T47D (cell line): ENCODE data around the gene PRKCZ.
"Not testable (repeated sequence)": the region's sequence is repeated elsewhere in the genome, so short reads cannot be mapped to it uniquely, and the experiment has no call there.

Source experiments
- DNase-seq, 2 experiments: peaks; one replicate each; pipeline versions ENCODE4 v3.0.0 to v3.0.0-alpha.2; 2011 to 2012; ENCODE audit warnings: low read depth in 1 of 2, low spot score in 1 of 2
- JUND ChIP-seq: IDR thresholded peaks from 2 replicates; pipeline ENCODE4 v1.6.1; 2012; ENCODE audit warnings: low read depth
- in situ Hi-C: cut with HindIII; loops from 2 replicates; pipeline ENCODE4 v1.10.0; 2016; ENCODE audit warnings: low sequenced_read_pairs, low pct_unique_long_range_greater_than_20kb

PRKCZ gene

DNA sequence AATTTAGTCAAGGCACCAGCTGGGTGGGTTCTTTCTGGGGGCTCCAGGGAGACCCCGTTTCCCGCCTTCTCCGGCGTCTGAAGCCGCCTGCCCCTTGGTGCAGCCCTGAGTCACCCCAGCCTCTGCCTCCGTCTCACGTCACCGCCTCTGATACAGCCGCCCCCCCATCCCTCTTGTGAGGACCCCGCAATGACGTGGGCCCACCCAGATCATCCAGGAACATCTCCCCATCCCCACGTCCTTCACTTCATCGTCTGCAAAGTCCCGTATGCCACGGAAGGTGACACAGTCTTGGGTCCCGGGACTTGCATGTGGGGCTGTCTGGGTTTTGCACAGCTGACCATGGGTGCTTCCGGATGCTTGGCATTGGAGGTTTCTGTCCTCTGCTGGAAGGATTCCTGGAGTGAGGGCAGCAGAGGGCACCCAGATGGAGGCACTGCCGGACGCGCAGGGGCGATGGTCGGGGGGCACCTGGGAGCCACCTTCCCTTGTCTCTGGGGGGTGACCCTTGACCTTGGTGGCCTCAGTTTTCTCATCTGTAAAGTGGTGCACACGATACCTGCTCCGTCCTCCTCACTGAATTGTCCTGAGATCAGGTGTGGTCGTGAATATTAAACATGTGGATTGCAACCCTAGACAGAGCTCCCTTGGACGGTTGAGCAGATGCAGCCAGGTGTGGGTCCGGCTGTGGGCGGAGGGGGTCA is 58.8 kb downstream of the PRKCZ start:
- in situ Hi-C loops, result no loop called here
- no peak for DNase-seq
- no peak for TF ChIP-seq JUND

DNA sequence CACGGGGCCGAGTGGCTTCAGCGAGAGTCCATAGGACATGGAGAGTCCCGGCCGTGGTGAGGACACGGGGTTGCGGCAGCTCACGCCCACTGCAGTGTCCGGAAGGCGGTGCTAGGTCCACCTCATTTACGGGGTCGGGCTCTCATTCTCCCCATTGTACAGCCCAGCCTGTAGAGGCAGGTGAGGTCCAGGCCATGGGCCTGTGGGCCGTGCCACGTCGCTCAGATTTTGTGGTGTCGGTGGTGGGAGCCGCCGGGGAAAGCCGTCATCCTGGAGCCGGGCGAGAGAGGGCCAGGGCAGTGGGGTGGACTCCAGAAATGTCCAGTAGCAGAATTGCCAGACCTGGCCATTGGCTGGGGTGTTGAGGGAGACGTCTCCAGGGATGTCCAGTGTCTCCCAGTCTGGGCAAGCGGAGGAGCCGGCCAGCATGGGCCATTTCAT is 59.4 kb downstream of the PRKCZ start:
- no peak for TF ChIP-seq JUND
- in situ Hi-C loops, result no loop called here
- no peak for DNase-seq

DNA sequence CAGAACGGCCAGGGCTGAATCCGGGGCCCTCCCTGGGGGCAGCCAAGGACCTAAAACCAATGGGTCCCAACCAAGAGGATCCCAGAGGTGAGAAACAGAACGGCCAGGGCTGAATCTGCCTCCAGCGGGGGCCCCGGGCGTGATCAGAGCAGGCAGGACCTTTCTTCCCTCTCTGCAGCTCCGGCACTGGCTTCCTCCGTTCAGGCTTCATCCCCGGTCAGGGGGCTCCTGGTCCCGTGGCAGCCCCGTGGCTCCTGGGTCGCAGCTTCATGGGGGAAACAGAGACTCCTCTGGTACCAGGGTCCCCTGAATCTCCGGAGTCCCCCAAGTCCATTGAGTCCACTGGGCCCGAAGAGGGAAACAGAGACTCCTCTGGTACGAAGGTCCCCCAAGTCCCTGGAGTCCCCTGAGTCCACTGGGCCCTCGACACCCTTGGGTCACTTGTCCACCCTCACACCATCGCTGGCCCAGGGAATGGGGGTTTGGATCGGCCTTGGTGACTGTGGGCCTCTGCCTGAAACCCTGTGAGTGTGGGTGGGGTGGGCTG is 60.1 kb downstream of the PRKCZ start:
- no peak for TF ChIP-seq JUND
- in situ Hi-C loops, result no loop called here
- no peak for DNase-seq

DNA sequence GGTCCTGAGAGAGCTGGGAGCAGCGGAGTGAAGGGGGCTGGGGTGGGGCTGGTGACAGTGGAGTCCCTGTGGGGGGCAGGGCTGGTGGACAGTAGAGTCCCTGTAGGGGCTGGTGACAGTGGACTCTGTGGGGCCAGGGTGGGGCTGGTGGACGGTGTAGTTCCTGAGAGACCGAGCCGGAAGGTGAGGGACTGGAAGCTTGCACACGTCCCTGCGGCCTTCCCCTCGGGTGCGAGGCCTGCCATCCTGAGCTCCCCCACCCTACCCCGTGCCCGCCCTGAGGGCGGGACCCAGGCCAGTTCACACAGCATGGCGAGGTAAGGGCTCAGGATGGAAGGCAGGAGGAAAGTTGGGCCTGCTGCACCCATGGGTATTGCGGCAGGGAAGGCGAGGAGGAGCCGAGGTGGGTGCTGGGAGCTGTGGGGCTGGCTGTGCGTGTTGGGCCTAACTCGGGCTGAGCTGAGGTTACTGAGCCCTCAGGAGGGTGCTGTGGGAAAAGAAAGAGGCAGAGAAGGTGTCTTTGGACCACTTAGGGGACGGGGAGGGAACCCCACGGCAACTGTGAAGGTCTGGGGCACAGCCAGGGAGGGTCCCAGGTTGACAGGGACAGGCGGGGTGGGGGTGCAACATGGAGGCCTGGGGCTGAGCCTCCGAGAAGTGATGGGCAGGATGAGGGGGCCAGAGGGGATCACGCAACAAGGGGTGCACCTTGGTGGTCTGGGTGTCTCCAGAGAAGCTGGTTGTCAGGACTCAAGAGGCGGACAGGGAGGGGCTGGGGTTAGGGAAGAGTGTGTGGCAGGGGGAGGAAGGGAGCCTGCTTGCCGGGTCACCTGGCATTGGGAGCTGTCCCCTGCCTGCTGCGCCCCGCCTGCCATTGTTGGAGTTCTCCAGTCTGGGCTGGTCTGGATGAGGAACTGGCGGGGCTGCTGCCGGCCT is 60.8 kb downstream of the PRKCZ start:
- DNase-seq, result no peak
- in situ Hi-C loops, result no loop called here
- no peak for TF ChIP-seq JUND

DNA sequence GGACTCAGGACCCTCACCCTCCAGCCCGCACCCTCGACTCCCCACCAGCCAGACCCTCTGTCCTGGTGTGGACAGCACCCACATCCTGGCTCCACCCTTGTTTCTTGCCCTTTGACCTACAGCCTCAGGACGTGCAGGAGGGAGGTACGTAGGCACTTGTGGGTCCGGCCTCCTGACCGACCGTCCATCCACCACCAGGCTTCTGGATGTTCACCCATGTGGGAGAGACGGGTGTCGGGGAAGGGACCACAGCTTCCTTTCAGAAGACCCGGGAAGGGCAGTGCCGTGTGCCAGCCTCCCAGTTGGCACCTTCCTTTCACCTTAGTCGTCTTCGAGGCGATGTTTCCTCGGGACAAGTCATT is 61.4 kb downstream of the PRKCZ start:
- DNase-seq, result no peak
- TF ChIP-seq JUND, result no peak
- in situ Hi-C loops, result no loop called here

DNA sequence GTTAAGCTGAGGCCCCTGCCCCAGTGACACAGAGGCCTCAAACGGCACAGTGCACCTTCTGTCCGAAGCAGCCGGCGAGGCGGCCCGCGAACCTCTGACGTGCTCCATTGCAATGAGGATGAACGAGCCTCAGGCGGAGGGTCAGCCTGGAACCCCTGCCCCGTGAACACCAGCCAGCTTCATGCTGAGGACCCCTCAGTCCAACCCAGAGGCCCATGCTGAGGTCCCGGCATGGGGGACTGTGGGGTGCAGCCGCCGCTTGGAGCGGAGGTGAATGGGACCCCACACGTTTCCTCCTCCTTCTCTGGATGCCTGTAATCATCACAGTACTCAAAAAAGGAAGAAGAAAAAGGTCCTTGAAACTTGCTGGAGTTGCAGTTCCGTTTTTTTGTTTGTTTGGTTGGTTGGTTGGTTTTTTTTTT is 62.1 kb downstream of the PRKCZ start:
- TF ChIP-seq JUND, result no peak
- in situ Hi-C loops, result no loop called here
- DNase-seq, result no peak

DNA sequence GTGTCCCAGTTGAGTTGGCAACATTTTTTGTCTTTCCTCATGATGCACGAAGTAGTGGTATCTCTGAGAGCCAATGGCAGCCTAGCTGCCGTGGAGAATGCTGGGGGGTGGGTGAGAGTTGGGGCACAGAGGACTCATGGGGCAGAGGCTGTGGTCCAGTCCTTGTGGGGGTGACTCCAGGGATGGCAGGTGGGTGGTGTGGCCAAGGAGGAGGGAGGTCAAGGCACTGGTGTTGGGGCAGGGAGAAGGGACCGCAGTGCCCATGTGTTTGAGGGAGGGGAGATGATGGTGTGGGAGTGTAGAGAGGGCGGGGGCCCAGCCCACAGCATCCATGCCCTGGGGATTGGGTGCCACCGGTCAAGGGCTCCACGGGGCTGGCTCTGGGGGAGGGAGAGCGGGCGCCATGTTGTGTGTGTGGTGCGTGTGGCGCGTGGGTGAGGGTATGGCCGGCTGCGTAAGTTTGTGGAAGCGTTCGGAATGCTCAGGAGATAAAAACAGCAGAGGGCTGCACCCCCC is 63.5 kb downstream of the PRKCZ start:
- in situ Hi-C loops, result no loop called here
- DNase-seq, result no peak
- no peak for TF ChIP-seq JUND

DNA sequence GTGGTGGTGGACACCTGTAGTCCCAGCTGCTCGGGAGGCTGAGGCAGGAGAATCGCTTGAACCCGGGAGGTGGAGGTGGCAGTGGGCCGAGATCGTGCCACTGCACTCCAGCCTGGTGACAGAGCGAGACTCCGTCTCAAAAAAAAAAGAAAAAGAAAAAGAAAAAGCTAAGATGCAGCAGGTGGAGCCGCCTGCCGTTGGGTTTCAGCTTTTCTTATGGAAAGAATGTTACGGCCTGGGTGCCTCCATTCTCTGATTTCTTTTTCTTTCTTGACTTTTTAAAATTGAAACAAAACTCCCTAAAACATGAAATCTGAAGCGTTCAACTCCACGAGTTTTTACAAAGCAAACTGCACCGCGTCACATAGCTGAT is 64.4 kb downstream of the PRKCZ start:
- DNase-seq, in situ Hi-C loops: not testable (repeated sequence)

DNA sequence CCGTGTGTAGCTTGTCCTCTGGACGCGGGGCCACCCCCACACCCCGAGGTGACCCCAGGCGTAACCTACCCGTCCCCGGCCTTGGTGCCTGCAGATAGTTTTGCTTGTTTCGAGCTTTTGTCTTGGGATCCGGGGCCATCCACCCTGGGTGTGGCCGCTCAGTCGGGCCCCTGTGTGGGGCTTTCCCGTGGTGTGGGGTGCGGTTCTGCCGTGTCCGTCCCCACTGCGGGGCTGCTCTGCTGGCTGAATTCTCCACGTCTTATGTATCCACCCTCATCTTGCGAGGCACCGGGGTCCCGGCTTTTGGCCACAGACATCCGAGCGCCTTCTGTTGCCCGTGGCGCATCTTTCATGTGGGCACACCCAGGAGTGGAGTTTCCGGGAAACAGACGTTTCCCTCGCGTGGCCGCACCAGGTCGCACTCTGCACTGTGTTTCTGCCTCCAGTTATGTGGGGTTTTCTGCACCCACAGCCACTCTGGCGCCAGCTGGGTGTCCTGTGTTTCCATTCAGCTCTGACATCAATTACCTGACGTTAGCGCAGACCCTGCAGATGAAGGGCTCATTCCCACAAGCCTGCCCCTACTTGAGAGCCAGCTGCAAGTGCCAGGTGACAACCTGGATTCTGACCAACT is 64.9 kb downstream of the PRKCZ start:
- in situ Hi-C loops, result no loop called here
- DNase-seq, result no peak

DNA sequence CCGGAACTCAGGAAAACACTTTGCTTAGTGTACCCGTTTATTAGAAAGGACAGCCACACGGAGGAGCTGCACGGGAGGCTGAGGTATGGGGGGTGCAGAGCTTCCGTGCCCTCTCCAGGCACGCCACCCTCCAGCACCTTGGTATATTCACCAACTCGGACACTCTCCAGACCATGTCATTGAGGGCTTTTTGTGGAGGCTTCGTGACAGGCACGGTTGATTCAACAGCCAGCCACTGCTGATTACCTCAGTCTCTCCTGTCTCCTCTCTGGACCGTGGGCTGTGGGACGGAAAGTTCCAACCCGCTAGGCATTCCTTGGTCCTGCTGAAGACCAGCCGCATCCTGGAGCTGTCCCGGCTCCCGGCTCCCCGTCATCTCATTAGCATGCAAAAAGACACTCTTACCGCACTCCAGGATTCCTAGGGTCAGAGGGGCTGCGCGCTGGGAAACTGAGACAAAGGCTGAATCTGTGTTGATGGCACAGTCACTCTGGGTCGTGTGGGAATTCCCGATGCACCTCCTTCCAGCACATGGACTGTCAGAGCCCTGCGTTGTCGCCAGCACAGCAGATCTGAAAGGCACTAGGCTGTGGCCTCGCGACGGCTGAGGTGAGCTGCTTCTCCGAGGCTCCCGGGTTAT is 65.6 kb downstream of the PRKCZ start:
- in situ Hi-C loops, result no loop called here
- no peak for TF ChIP-seq JUND
- DNase-seq, result no peak

More for the DNA sequence above, 64.9 kb downstream of the PRKCZ start:
- TF ChIP-seq JUND, result no peak

DNA sequence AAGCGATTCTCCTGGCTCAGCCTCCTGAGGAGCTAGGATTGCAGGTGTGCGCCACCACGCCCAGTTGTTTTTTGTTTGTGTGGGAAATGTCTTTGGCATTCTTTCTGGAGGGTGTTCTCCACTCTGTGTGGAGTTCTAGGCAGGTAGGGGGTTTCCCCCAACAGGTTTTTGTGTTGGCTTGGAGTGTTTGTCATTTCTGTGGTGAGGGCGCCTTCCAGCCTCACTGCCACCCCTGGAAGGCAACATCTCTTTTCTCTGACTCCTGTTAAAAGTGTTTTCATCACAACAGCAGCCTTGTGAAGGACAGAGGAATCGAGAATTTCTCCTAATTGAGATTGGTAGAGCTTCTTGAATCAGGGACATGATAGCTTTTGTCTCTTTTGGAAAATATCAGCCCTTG is 69.7 kb downstream of the PRKCZ start:
- in situ Hi-C loops, result no loop called here
- TF ChIP-seq JUND, result no peak

DNA sequence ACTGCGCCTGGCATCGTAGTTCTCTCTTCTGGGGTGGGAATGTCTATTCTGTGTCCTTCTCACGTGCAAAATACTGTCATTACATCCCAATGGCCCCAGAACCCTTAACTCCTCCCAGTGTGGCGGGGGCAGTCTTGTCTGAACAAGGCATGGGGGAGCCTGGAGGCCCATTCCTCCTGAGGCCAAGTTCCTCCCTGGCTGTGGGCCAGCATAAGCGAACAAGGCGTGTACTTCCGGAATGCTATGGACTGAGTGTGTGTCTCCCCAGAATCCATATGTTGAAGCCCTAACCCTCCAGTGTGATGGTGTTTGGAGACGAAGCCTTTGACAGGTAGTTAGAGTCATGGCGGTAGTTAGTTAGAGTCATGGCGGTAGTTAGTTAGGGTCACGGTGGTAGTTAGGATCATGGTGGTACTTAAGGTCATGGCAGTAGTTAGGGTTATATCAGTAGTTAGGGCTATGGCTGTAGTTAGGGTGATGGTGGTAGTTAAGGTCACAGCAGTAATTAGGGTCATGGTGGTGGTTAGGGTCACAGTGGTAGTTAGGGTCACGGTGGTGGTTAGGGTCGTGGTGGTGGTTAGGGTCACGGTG is 71.0 kb downstream of the PRKCZ start:
- no peak for TF ChIP-seq JUND
- in situ Hi-C loops, result no loop called here
- no peak for DNase-seq

More for the DNA sequence above, 69.7 kb downstream of the PRKCZ start:
- DNase-seq, result no peak

DNA sequence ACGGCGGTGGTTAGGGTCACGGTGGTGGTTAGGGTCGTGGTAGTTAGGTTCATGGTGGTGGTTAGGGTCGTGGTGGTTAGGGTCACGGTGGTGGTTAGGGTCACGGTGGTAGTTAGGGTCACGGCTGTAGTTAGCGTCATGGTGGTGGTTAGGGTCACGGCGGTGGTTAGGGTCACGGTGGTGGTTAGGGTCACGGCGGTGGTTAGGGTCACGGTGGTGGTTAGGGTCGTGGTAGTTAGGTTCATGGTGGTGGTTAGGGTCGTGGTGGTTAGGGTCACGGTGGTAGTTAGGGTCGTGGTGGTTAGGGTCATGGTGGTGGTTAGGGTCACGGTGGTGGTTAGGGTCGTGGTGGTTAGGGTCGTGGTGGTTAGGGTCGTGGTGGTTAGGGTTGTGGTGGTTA is 71.6 kb downstream of the PRKCZ start:
- in situ Hi-C loops, DNase-seq: not testable (repeated sequence)
